Liver (tissue), 3 donors: ENCODE results near the gene SERPINB8.
"Not testable (repeated sequence)": the region's sequence is repeated elsewhere in the genome, so short reads cannot be mapped to it uniquely, and the experiment has no call there.

Source experiments
- ATF3 ChIP-seq: IDR thresholded peaks from 2 replicates; pipeline ENCODE4 v1.6.1; 2016; ENCODE audit warnings: antibody characterized with exemption
- CTCF ChIP-seq: fragments of 150-350 bp; IDR thresholded peaks from 2 replicates; pipeline ENCODE4 v1.5.1; 2017; ENCODE audit warnings: improper control_type of control experiment, low read depth, low read length; ENCODE audit not compliant: missing input control
- GABPA ChIP-seq, 2 donors: IDR thresholded peaks in 1 of 2; conservative IDR thresholded peaks in 1 of 2; 2 replicates each; pipeline ENCODE4 v1.6.1; 2016; ENCODE audit warnings: antibody characterized with exemption in 2 of 2, mild to moderate bottlenecking in 1 of 2, moderate library complexity in 1 of 2
- HNF4G ChIP-seq: IDR thresholded peaks from 2 replicates; pipeline ENCODE4 v1.6.1; 2016; ENCODE audit warnings: antibody characterized with exemption
- JUND ChIP-seq, 2 donors: IDR thresholded peaks; 2 replicates each; pipeline ENCODE4 v1.6.1; 2016; ENCODE audit warnings: antibody characterized with exemption in 2 of 2
- NR2F2 ChIP-seq: IDR thresholded peaks from 2 replicates; pipeline ENCODE4 v1.6.1; 2016; ENCODE audit warnings: antibody characterized with exemption
- RAD21 ChIP-seq, 2 donors: IDR thresholded peaks; 2 replicates each; pipeline ENCODE4 v1.6.1; 2016; ENCODE audit warnings: antibody characterized with exemption in 2 of 2, mild to moderate bottlenecking in 2 of 2
- TAF1 ChIP-seq: conservative IDR thresholded peaks from 2 replicates; pipeline ENCODE4 v1.6.1; 2016; ENCODE audit warnings: antibody characterized with exemption, mild to moderate bottlenecking
- TF ChIP-seq, protein P1 (sequence below): IDR thresholded peaks from 2 replicates; pipeline ENCODE4 v1.6.1; 2016; ENCODE audit warnings: antibody characterized with exemption
- TF ChIP-seq, protein P2 (sequence below): IDR thresholded peaks from 2 replicates; pipeline ENCODE4 v1.6.1; 2016; ENCODE audit warnings: antibody characterized with exemption
- TF ChIP-seq, protein P3 (sequence below): IDR thresholded peaks from 2 replicates; pipeline ENCODE4 v1.6.1; 2016; ENCODE audit warnings: antibody characterized with exemption, mild to moderate bottlenecking
- donor health status: healthy.
- donor health status: healthy.

- TF ChIP-seq, protein P1, sequence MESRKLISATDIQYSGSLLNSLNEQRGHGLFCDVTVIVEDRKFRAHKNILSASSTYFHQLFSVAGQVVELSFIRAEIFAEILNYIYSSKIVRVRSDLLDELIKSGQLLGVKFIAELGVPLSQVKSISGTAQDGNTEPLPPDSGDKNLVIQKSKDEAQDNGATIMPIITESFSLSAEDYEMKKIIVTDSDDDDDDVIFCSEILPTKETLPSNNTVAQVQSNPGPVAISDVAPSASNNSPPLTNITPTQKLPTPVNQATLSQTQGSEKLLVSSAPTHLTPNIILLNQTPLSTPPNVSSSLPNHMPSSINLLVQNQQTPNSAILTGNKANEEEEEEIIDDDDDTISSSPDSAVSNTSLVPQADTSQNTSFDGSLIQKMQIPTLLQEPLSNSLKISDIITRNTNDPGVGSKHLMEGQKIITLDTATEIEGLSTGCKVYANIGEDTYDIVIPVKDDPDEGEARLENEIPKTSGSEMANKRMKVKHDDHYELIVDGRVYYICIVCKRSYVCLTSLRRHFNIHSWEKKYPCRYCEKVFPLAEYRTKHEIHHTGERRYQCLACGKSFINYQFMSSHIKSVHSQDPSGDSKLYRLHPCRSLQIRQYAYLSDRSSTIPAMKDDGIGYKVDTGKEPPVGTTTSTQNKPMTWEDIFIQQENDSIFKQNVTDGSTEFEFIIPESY: not testable (repeated sequence)
- TF ChIP-seq CTCF; TAF1; RAD21 (IDR thresholded peaks at IDR 0.05); GABPA (IDR thresholded peaks at IDR 0.05 in 1 of 2, conservative IDR thresholded peaks at IDR 0.05 in 1 of 2); NR2F2; ATF3; JUND (IDR thresholded peaks at IDR 0.05); HNF4G: not testable (repeated sequence)
- TF ChIP-seq, protein P2, sequence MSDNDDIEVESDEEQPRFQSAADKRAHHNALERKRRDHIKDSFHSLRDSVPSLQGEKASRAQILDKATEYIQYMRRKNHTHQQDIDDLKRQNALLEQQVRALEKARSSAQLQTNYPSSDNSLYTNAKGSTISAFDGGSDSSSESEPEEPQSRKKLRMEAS: not testable (repeated sequence)
- TF ChIP-seq, protein P3, sequence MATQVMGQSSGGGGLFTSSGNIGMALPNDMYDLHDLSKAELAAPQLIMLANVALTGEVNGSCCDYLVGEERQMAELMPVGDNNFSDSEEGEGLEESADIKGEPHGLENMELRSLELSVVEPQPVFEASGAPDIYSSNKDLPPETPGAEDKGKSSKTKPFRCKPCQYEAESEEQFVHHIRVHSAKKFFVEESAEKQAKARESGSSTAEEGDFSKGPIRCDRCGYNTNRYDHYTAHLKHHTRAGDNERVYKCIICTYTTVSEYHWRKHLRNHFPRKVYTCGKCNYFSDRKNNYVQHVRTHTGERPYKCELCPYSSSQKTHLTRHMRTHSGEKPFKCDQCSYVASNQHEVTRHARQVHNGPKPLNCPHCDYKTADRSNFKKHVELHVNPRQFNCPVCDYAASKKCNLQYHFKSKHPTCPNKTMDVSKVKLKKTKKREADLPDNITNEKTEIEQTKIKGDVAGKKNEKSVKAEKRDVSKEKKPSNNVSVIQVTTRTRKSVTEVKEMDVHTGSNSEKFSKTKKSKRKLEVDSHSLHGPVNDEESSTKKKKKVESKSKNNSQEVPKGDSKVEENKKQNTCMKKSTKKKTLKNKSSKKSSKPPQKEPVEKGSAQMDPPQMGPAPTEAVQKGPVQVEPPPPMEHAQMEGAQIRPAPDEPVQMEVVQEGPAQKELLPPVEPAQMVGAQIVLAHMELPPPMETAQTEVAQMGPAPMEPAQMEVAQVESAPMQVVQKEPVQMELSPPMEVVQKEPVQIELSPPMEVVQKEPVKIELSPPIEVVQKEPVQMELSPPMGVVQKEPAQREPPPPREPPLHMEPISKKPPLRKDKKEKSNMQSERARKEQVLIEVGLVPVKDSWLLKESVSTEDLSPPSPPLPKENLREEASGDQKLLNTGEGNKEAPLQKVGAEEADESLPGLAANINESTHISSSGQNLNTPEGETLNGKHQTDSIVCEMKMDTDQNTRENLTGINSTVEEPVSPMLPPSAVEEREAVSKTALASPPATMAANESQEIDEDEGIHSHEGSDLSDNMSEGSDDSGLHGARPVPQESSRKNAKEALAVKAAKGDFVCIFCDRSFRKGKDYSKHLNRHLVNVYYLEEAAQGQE: not testable (repeated sequence)
Measured at GRCh38 chr18:63929369-63929768, 40.5 kb upstream of the SERPINB8 start.
